A673 (cell line): ENCODE data around the gene P2RY2.

ENCODE experiments used
- CTCF ChIP-seq: fragments of 300-800, 200-600 bp; sonication (generic); conservative IDR thresholded peaks from 2 replicates; pipeline ENCODE4 v1.5.1; 2017; ENCODE audit warnings: low read depth, mild to moderate bottlenecking, antibody characterized with exemption, low read length, moderate library complexity, mixed read lengths
- EZH2 ChIP-seq: fragments of 200-600 bp; sonication (generic); IDR thresholded peaks from 2 replicates; pipeline ENCODE4 v1.6.1; 2017; ENCODE audit warnings: borderline replicate concordance, low read depth, mild to moderate bottlenecking, mixed read lengths, antibody characterized with exemption, low read length; ENCODE audit not compliant: poor library complexity, severe bottlenecking

GRCh38 chr11:73229896-73230875 is 12.1 kb downstream of the P2RY2 start:
- TF ChIP-seq CTCF, result no peak
- TF ChIP-seq EZH2, result no peak
